Ammon's horn (tissue), 1 donor: ENCODE results near the gene HSPA5.
A peak's percentile ranks its signal among the peaks of the same experiment; 100 is the strongest.
"Not testable (repeated sequence)": the region's sequence is repeated elsewhere in the genome, so short reads cannot be mapped to it uniquely, and the experiment has no call there.

Source experiments
- DNase-seq: peaks from one replicate; pipeline ENCODE4 v3.0.0-alpha.2; 2016; ENCODE audit warnings: low spot score

Gene HSPA5

DNA sequence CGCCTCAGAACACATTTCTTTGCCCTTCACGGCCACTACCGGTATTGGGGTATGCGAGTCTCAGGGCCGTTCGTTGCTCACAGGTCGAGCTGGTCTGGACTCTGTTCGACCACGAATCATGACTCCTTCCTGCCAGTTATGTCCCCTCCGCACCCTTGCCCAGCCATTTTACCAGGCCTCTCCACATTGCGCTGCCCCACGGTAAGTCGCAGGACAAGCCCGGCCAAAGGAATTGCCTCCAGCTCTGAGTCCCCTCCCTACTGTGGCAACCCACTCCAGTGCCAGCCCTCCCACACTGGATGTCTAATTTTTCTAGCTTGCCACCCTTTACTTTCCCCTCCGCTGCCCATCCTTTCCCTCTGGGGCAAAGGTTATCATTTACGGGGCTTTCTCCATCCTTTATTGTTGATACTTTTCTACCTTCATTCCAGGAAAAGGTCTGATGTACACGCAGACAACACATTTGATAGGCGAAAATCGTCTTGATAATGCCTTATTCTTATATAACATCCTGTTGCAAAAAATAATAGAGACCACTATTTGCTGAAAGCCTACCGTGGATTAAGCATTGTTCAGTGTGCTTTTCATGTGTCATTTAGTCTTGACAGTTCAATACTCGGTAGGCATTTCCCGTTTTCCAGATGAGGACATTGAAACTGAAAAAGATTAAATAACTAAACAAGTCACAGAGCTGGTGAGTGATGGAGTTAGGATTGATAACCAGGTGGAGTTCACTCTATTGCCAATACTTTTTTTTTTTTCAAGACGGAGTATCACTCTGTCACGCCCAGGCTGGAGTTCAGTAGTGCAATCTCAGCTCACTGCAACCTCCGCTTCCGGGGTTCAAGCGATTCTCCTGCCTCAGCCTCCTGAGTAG is 958 bp upstream of the HSPA5 start:
- DNase-seq, result no peak

DNA sequence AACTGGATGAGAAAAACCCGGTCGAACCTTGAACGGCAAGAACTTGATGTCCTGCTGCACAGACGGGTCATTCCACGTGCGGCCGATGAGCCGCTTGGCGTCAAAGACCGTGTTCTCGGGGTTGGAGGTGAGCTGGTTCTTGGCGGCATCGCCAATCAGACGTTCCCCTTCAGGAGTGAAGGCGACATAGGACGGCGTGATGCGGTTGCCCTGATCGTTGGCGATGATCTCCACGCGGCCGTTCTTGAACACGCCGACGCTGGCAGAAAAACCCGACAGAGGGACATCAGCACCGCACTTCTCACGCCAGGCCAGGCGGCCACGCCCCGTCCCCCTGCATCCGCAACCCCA is 519 bp downstream of the HSPA5 start:
- no peak for DNase-seq

DNA sequence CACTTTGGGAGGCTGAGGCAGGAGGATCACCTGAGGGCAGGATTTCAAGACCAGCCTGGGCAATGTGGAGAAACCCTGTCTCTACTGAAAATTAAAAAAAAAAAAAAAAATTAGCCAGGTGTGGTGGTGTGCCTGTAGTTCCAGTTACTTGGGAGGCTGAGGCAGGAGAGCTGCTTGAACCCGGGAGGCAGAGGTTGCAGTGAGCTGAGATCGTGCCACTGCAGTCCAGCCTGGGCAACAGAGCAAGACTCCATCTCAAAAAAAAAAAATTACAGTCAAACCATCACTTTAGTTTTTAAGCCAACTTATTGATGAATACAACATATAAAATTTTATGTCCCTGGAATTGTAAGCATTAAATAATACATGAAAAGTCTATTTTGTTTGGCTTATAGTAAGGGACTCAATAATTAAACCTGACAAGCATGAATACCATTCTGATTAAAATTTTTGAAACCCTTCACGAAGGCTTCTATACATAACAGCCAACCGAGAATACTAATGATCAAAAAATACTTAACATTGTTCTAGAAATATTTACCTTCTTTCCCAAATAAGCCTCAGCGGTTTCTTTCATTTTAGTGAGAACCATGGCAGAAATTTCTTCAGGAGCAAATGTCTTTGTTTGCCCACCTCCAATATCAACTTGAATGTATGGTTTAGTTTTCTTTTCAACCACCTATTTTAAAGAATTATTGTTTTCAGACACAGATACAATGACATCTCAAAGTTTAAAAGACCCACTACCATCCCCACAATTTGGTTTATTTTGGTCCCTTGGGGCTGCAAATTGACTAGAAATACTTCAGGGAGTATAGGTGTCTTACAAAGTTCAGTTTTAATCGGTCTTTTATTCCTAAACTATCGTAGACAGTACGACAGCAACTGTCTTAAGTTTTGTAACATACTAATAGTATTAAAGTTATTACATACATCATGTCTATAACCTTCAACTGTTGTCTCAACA is 1.2 kb downstream of the HSPA5 start:
- no peak for DNase-seq

DNA sequence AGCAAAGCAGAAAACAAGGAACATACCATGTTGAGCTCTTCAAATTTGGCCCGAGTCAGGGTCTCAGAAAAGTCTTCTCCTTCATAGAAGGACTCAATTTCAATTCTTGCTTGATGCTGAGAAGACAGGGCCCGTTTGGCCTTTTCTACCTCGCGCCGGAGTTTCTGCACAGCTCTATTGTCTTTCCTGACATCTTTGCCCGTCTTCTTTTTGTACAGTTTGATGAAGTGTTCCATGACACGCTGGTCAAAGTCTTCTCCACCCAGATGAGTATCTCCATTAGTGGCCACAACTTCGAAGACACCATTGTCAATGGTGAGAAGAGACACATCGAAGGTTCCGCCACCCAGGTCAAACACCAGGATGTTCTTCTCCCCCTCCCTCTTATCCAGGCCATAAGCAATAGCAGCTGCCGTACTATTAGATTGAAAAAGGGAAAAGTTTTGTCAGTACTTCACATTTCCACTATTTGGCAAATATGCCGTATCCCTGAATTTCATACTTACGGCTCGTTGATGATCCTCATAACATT is 2.2 kb downstream of the HSPA5 start:
- DNase-seq, result no peak

DNA sequence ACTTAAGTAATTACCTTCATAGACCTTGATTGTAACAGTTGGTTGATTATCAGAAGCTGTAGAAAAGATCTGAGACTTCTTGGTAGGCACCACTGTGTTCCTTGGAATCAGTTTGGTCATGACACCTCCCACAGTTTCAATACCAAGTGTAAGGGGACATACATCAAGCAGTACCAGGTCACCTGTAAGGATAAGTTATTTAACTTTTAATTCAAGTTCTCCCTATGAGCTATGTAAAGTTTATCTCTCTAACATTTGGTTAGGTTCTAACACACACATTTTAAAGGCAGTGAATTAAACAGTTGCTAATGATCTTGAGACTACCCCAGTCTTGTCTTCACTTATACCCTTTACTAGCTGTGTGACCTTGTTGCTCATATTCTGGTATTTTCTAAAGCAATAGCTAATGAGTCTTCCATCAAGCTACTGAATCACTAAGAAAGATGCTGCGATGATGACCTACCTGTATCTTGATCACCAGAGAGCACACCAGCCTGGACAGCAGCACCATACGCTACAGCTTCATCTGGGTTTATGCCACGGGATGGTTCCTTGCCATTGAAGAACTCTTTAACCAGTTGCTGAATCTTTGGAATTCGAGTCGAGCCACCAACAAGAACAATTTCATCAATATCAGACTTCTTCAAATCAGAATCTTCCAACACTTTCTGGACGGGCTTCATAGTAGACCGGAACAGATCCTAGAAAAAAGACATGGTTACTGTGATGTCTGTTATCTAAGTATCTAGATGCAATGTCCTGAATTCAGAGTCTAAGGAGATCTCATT is 2.8 kb downstream of the HSPA5 start:
- no peak for DNase-seq

DNA sequence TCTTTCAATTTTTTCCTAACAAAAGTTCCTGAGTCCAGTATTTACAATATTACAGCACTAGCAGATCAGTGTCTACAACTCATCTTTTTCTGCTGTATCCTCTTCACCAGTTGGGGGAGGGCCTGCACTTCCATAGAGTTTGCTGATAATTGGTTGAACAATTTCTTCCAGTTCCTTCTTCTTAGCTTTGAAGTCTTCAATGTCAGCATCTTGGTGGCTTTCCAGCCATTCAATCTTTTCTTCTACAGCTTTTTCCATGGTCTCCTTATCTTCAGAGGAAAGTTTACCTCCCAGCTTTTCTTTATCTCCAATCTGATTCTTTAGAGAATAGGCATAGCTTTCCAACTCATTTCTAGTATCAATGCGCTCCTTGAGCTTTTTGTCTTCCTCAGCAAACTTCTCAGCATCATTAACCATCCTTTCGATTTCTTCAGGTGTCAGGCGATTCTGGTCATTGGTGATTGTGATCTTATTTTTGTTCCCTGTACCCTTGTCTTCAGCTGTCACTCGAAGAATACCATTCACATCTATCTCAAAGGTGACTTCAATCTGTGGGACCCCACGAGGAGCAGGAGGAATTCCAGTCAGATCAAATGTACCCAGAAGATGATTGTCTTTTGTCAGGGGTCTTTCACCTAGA is 4.5 kb downstream of the HSPA5 start:
- not testable (repeated sequence) for DNase-seq

DNA sequence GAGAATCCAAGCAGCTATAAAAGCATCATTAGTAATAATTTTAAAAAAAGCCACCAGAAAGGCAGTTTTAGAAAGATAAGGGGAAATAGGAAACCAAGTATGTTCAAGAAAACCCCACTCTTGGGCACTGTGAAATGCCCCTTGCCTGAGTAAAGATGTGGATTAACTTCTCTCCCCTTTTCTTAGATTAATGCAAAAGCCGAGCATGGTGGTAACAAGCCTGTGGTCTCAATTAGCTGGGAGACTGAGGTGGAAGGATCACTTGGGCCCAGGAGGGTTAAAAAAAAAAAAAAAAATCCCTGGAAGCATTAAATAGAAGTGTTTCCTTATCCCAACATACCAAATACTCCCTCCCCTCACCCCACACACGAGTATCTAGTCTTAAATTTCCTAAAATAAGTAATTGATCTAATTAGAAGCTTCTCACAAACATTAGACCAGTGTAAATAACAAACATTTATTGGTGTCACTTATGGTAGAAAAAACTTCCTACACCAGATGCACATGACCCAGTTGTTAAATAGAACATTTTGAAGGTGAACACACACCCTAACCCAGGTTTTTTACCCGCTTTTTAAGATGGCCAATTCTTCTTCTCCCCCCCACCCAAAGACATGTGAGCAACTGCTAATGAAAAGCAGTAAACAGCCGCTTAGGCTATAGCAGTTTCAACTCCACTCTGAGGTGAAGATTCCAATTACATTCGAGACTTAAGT is 5.2 kb downstream of the HSPA5 start:
- no peak for DNase-seq

DNA sequence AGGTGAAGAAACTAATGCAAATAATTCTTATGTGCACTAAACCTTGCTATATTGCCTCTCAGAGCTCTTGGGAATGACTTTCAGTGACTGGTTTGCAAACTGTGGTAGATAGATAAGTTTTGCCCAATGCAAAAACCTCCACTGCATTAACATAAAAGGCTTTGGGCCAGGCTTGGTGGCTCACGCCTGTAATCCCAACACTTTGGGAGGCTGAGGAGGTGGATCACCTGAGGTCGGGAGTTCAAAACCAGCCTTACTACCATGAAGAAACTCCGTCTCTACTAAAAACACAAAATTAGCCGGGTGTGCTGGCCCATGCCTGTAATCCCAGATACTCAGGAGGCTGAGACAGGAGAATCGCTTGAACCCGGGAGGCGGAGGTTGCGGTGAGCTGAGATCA is 7.0 kb downstream of the HSPA5 start:
- not testable (repeated sequence) for DNase-seq

DNA sequence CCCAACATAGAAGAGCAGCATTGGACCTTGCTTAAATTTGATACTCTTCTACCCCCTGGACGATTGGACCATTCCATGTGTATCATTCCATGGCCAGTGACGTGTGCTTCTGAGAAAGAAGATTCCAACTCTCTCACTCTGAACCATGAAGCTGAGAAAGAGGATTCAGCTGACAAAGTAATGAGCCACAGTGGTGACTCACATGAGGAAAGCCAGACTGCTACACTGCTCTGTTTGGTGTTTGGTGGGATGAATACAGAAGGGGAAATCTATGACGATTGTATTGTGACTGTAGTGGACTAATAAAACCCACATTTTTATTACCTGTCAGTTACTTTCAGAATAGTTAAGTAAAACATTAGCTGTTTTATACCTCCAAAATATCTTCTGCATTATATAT is 7.5 kb downstream of the HSPA5 start:
- DNase-seq, result peak; percentile 43

DNA sequence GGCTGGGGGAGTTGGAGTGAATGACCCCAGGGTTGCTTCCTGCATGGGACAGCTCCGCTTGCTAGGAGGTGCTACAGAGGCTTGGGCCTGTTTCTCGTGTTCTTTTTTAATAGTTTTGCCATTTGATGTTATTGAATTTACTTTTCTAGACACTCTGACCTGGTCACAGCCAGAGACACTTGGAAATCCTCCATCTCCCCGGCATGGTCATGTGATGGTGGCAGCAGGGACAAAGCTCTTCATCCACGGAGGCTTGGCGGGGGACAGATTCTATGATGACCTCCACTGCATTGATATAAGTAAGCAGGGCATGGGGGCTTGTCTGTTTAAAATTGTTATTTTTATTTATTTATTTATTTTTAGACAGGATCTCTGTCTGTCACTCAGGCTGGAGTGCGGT is 13.4 kb downstream of the HSPA5 start:
- DNase-seq, result peak; percentile 21

DNA sequence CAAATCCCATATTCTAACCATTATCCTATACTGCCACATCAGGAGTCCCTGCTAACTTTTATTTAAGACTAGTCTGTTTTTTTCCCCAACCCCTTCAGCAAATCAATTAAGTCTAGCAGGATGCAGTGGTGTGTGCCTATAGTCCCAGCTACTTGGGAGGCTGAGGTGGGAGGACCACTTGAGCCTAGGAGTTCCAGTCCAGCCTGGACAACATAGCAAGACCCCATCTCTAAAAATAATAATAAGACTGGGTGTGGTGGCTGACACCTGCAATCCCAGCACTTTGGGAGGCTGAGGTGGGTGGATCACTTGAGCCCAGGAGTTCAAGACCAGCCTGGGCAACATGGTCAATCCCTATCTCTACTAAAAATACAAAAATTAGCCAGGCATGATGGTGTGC is 16.3 kb downstream of the HSPA5 start:
- DNase-seq, result not testable (repeated sequence)

DNA sequence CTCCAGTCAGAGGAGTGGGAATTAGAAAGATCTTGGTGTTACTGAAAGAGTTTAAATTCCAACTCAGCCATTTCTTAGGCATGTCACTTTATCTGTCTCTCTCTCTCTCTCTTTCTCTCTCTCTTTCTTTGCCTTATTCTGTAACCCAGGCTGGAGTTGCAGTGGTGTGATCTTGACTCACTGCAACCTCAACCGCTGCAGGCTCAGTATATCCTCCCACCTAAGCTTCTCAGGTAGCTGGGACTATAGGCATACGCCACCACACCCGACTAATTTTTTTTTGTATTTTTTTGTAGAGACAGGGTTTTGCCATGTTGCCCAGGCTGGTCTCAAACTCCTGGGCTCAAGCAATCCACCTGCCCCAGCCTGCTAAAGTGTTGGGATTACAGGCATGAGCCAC is 22.5 kb downstream of the HSPA5 start:
- no peak for DNase-seq

DNA sequence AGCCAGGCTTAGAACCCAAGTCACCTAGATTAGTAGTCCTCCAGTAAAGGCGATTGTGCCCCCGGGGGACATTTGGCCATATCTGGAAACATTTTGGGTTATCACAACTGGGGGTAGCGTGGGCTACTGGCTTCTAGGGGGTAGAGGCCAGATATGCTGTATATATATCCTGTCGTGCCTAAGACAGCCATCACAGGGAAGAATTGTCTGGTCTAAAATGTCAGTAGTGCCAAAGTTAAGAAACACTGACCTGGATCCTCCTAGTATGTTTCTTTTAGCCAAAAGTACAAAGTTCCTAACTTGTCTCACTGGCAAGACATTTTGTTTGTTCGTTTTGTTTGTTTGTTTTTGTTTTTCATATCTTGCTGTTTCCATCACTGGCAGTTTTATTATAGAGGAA is 27.0 kb downstream of the HSPA5 start:
- DNase-seq, result no peak

DNA sequence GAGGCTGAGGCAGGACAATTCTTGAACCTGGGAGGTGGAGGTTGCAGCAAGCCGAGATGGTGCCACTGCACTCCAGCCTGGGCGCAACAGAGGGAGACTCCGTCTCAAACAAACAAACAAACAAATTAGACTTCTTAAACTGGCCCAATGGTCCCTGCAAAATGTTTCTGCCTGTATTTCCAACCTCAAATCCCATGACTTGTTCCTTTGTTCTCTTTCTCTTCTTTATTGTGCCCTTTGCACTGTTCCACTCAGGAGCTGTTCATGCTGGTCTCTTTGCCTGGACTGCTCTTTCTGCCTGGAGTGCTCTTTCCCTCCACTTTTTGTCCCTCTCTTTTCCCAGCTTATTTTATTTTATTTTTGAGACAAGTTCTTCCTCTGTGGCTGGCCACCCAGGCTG is 36.7 kb downstream of the HSPA5 start:
- DNase-seq, result no peak

DNA sequence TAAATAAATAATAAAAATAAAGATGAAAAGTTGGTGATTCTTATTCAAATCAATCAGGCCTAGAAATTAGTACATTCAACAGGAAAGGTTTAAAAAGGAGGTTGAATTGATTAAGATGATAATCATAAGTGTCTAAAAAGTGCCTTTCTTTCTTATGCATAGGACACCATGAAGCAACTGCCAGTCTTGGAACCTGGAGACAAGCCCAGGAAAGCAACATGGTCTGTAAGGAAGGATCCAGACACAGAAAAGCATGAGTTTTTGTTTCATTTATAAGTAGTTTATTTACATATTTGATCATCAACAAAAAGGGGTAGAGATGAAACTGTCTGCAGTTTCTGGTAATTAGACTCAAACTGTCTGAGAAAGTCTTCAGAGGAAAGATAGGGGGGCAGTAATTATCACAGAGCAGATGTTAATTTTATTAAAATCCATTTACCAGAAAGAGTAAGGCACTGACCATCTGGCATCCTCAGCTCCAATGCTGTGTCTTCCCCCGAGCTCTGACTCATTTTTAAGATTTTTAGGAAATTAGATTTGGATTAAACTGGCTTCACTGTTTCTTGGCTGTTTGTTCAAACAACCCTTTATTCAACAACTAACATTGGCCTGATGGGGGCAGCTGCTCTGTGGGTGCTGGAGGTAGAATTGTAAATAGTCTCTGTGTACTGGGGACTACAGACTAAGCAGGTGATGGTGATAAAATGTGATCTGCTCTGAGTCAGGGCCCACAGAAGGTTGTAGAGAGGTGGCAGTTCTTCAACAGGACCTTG is 38.1 kb downstream of the HSPA5 start:
- peak; percentile 16 for DNase-seq

DNA sequence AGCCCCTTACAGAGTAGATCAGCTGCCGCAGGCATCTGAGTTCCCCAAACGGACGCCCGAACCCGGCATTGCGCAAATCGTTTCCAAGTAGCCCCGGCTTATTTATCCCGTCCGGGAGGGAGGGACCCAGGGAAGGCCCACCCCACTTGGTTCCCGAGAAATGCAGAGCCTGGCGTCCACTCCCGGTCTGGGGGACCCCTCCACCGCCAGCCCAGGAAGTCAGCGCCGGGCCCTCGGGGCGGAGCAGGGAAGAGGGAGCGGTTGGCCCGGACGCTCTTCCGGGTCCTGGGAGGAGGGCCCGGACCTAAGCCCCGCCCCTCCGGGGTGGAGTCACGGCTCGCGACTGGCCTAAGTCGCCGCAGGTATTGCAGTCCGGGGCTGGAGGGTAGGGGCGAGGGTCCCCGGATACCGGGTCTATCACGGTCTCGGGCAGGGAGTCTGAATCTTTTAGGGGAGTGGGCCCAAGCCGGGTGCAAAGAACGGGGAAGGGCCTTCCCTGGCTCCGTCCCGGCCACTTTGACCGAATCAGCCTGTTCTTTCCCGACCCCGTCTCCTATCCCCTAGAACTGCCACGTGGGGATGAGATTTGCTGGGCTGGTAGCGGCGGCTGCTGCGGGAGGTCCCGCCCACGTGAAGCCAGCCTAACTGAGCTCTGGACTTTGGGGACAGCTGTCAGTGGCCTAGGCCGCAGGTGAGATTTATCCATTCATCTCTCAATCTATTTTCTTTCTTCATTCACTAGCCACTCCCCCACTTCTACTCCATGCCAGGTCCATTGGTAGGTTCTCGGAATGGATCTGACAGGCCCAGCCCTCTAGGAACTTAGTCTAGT is 40.7 kb downstream of the HSPA5 start, which contains the start of gene RABEPK:
Gene RABEPK, plus strand, starts transcription at position 327 of the 832 bp plus-strand sequence. CDS start 2,472 bp downstream, outside the sequence.
- peak; percentile 96 for DNase-seq

DNA sequence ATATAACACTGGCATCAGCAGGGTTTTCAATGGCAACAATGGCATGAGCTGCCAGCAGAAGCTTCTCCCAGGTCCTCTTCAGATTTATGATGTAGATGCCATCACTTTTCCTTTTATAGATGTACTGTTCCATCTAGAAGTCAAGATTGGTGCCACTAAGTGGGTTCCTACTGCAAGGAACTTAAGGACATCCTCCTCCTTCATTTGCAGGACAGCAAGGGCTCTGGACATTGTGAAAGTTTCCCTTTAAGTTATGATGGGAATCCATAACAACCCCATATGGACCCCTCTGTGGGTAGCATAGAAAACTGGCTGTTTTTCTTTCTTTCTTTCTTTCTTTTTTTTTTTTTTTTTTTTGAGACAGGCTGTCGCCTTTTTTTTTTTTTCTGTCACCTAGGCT is 45.6 kb downstream of the HSPA5 start:
- DNase-seq, result not testable (repeated sequence)

DNA sequence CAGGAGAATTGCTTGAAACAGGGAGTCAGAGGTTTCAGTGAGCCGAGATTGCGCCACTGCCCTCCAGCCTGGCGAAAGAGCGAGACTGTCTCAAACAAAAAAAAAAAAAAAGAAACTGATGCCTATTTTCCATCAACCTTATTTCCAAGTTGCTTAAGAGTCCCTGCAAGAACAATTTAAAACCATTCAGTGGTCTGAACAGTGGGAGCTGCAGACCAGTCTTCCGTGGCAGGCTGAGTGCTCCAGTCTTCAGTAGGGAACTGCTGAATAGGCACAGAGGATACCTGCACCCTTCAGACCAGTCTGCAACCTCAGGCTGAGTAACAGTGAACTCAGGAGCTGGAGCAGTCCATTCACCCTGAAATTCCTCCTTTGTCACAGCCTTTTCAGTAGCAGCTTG is 46.7 kb downstream of the HSPA5 start:
- DNase-seq, result not testable (repeated sequence)

DNA sequence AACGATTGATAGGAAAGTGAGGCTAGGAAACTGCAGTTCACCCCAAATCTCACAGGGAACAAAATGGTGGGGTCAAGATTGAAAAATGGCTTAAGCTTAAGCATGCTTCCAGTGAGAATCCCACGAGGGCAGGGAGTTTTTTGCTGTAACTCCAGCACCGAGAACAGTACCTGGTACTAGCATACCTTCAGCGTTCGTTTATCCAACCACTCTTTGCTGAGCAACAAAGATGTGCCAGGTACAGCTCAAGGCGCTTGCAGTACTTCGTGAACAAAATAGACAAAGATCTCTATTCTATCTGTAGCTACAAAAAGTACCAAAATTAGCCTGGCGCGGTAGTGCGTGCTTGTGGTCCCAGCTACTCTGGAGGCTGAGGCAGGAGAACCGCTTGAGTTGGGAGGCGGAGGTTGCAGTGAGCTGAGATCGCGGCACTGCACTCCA is 50.8 kb downstream of the HSPA5 start:
- peak; percentile 7 for DNase-seq
